Osteocyte (in vitro differentiated cells): ENCODE data around the gene ABLIM1. TPM values are rescaled to one million over a fixed set of nuclear protein-coding genes. Genes with fewer than 3 reads are reported as not detected.

ENCODE experiments used
- DNase-seq: peaks from one replicate; pipeline ENCODE4 v3.0.0; 2021; ENCODE audit warnings: mixed read lengths; ENCODE audit not compliant: unreplicated experiment; ENCODE audit errors: extremely low spot score
- H3K27ac Mint-ChIP-seq: one replicate; pipeline ENCODE4 v1.8.0; 2021; ENCODE audit warnings: mild to moderate bottlenecking, mixed read lengths; ENCODE audit not compliant: unreplicated experiment
- H3K27me3 Mint-ChIP-seq: one replicate; pipeline ENCODE4 v1.8.0; 2021; ENCODE audit warnings: mixed read lengths; ENCODE audit not compliant: unreplicated experiment
- H3K36me3 Mint-ChIP-seq: one replicate; pipeline ENCODE4 v1.8.0; 2021; ENCODE audit warnings: mixed read lengths; ENCODE audit not compliant: unreplicated experiment
- H3K4me1 Mint-ChIP-seq: one replicate; pipeline ENCODE4 v1.8.0; 2021; ENCODE audit warnings: mixed read lengths; ENCODE audit not compliant: unreplicated experiment
- H3K4me3 Mint-ChIP-seq: one replicate; pipeline ENCODE4 v1.8.0; 2021; ENCODE audit warnings: mild to moderate bottlenecking, moderate library complexity, mixed read lengths; ENCODE audit not compliant: unreplicated experiment
- H3K9me3 Mint-ChIP-seq: one replicate; pipeline ENCODE4 v1.8.0; 2021; ENCODE audit warnings: mixed read lengths; ENCODE audit not compliant: unreplicated experiment
- total RNA-seq: library from RNA; stranded (reverse); gene quantifications from 2 replicates; pipeline ENCODE4 v1.2.1, GENCODE V29; 2021
- TF ChIP-seq, protein P1 (sequence below): fragments of 200-600 bp; sonication (generic); IDR thresholded peaks from 2 replicates; pipeline ENCODE4 v1.5.0; 2021; ENCODE audit warnings: antibody characterized with exemption, mild to moderate bottlenecking, moderate library complexity

ABLIM1 gene
- total RNA-seq, 1 donor from 2014 or later: 39.0 TPM

DNA sequence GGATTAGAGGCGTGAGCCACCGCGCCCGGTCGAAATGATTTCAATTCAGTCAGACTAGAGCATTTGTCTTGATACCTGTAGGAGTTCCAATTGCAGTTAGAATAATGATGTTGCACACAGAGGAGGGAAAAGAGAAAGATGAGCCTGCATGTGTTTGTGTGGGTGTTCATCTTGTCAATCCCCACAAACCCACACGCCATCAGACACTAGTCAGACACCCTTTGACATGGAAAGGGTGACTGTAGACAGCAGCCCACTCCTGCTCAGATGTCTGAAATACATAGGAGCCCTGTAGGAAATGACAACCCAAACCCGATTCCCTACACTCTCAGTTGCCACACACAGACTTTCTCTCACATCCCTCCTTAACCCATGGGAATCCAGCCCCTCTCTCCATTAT lies 92.0 kb downstream of the ABLIM1 start:
- Mint-ChIP-seq H3K27me3 (no peaks in the 10 kb centered on the region), H3K9me3 (no peaks in the 10 kb centered on the region), H3K4me3 (no peak overlapping the region), H3K27ac (no peak overlapping the region), H3K36me3 (no peaks in the 10 kb centered on the region), H3K4me1 (no peaks in the 10 kb centered on the region)
- no peak for DNase-seq
- TF ChIP-seq, protein P1, sequence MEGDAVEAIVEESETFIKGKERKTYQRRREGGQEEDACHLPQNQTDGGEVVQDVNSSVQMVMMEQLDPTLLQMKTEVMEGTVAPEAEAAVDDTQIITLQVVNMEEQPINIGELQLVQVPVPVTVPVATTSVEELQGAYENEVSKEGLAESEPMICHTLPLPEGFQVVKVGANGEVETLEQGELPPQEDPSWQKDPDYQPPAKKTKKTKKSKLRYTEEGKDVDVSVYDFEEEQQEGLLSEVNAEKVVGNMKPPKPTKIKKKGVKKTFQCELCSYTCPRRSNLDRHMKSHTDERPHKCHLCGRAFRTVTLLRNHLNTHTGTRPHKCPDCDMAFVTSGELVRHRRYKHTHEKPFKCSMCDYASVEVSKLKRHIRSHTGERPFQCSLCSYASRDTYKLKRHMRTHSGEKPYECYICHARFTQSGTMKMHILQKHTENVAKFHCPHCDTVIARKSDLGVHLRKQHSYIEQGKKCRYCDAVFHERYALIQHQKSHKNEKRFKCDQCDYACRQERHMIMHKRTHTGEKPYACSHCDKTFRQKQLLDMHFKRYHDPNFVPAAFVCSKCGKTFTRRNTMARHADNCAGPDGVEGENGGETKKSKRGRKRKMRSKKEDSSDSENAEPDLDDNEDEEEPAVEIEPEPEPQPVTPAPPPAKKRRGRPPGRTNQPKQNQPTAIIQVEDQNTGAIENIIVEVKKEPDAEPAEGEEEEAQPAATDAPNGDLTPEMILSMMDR: no peak

DNA sequence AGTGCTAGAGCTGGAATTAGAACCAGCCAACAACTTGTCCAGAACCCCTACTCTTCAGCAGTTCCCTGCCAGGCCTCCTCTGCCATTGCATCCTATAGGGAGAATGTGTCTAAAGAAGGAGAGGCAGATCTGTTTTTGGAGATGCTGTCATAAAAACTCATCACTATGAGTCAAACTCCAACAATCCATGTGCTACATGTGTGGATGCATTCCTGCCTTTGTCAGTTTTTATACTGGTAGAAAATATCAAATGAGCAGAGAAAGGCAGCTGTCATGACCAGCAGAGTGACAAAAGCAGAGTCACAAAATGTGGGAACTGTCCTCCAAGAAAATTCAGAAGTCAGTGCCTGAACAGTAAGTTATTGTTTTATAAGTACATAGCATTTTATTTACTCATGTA lies 93.0 kb downstream of the ABLIM1 start:
- no peaks in the 10 kb centered on the region for H3K9me3 Mint-ChIP-seq
- DNase-seq: no peak
- no peaks in the 10 kb centered on the region for H3K4me1 Mint-ChIP-seq
- no peaks in the 10 kb centered on the region for H3K36me3 Mint-ChIP-seq
- no peak overlapping the region for H3K27ac Mint-ChIP-seq
- TF ChIP-seq, protein P1: no peak
- no peaks in the 10 kb centered on the region for H3K27me3 Mint-ChIP-seq
- no peak overlapping the region for H3K4me3 Mint-ChIP-seq

DNA sequence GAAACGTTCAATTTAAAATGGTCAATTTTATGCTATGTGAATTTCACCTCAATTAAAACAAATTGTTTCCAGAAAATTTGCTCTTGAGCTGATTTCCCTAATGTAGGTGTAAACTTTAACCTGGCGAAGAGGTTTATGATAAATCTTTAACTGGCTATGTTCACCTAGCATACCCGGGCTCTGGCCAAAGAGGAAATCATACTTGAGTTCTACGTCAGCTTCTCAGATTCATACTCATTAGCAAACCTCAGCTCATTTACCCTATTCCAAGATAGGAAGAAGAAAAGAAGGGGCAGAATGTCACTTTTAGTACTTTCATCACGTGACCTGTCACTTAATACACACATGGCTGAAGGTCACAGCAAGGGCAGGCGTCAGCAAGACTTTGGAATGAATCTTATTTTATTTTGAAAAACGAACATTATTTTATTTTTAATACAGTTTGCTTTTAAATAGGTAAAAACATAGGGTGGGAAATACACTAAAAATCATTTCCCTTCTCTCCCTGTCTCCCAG lies 97.0 kb downstream of the ABLIM1 start:
- Mint-ChIP-seq H3K4me3 (no peak overlapping the region), H3K4me1 (no peaks in the 10 kb centered on the region), H3K36me3 (peaks cover 13% of the 10 kb centered on the region), H3K27ac (no peak overlapping the region), H3K9me3 (peaks cover 7% of the 10 kb centered on the region), H3K27me3 (no peaks in the 10 kb centered on the region)
- TF ChIP-seq, protein P1: no peak
- no peak for DNase-seq

DNA sequence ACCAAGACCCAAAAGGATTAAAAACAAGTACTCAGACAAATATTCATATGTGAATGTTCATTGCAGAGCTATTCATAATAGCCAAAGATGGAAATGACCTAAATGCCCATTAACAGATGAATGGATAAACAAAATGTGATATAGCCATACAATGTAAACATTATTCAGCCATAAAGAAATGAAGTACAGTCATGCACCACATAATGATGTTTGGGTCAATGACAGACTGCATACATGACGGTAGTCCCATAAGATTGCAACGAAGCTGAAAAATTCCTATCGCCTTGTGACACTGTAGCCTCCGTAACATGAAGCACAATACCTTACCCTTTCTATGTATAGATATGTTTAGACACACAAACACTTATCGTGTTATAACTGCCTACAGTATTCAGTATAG lies 97.9 kb downstream of the ABLIM1 start:
- no peaks in the 10 kb centered on the region for H3K4me1 Mint-ChIP-seq
- TF ChIP-seq, protein P1: no peak
- H3K36me3 Mint-ChIP-seq: peaks cover 15% of the 10 kb centered on the region
- peaks cover 7% of the 10 kb centered on the region for H3K9me3 Mint-ChIP-seq
- H3K4me3 Mint-ChIP-seq: no peak overlapping the region
- DNase-seq: no peak
- no peaks in the 10 kb centered on the region for H3K27me3 Mint-ChIP-seq
- no peak overlapping the region for H3K27ac Mint-ChIP-seq

DNA sequence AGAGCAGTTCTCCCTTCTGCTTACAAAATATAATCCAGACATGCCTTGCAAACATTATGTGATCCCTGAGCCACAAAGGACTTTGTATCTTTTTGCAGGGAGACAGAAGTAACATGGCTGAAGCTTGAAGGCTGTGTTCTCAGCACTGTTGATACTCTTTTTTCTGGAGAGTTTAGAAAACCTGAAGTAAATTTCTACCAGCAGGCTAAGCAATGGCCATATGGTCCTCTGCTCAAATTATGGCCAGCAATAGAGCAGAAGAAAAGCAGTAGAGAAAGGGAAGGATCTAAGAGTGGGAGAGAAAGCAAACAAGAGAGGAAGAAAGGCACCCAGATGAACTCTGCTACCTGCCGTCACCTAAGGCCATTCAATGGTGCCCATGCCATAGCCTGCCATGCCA lies 98.4 kb downstream of the ABLIM1 start:
- no peak overlapping the region for H3K27ac Mint-ChIP-seq
- TF ChIP-seq, protein P1: no peak
- H3K4me3 Mint-ChIP-seq: no peak overlapping the region
- H3K9me3 Mint-ChIP-seq: peaks cover 7% of the 10 kb centered on the region
- H3K27me3 Mint-ChIP-seq: no peaks in the 10 kb centered on the region
- no peak for DNase-seq
- peaks cover 15% of the 10 kb centered on the region for H3K36me3 Mint-ChIP-seq
- H3K4me1 Mint-ChIP-seq: no peaks in the 10 kb centered on the region
